ENCODE results near the gene HPCAL1. TPM values are rescaled to one million over a fixed set of nuclear protein-coding genes. Genes with fewer than 3 reads are reported as not detected.

The HPCAL1 gene
- total RNA-seq, 4 donors from 2014 or later, result 26.4 to 45.7 (median 36.9) TPM

GRCh38 chr2:10319892-10320574 is 17.3 kb downstream of the HPCAL1 start:
- TF ChIP-seq CTCF (IDR thresholded peaks at IDR 0.05), result no peak
- TF ChIP-seq POLR2A (IDR thresholded peaks at IDR 0.05), result no peak
- WGBS, 2 donors, result 90 to 93% methylated on average over 10 of the region's 10 CpGs
- H3K4me3 ChIP-seq (ENCODE audit: low read depth, poor library complexity, severe bottlenecking), result no peak overlapping the region
- no peak for DNase-seq (ENCODE audit: low spot score in 2 of 2)
- intact Hi-C loops (cut with DNase I; ENCODE audit: low total_unique reads), result no loop called here

- WGBS, 2 donors, result 98 to 99% methylated on average over 4 of the region's 4 CpGs
These were observed 17.8 kb downstream of the HPCAL1 start for GRCh38 chr2:10320575-10320931.

GRCh38 chr2:10320933-10321332 is 18.2 kb downstream of the HPCAL1 start:
- 87 to 90% methylated on average over 9 of the region's 9 CpGs for WGBS, 2 donors
- intact Hi-C loops (cut with DNase I; ENCODE audit: low total_unique reads), result no loop called here

More at GRCh38 chr2:10320575-10320931, 17.8 kb downstream of the HPCAL1 start:
- H3K4me3 ChIP-seq (ENCODE audit: low read depth, poor library complexity, severe bottlenecking), result no peak overlapping the region
- intact Hi-C loops (cut with DNase I; ENCODE audit: low total_unique reads), result no loop called here
- no peak for DNase-seq (ENCODE audit: low spot score in 2 of 2)
- TF ChIP-seq POLR2A (IDR thresholded peaks at IDR 0.05) (no peak), CTCF (IDR thresholded peaks at IDR 0.05) (no peak)

GRCh38 chr2:10321622-10322021 is 18.9 kb downstream of the HPCAL1 start:
- 98% methylated on average over 6 of the region's 6 CpGs for WGBS, 2 donors
- no peak for DNase-seq (ENCODE audit: low spot score in 2 of 2)
- intact Hi-C loops (cut with DNase I; ENCODE audit: low total_unique reads), result no loop called here
- no peak overlapping the region for H3K4me3 ChIP-seq (ENCODE audit: low read depth, poor library complexity, severe bottlenecking)
- no peak for TF ChIP-seq CTCF (IDR thresholded peaks at IDR 0.05)
- TF ChIP-seq POLR2A (IDR thresholded peaks at IDR 0.05), result no peak

More at GRCh38 chr2:10320933-10321332, 18.2 kb downstream of the HPCAL1 start:
- H3K4me3 ChIP-seq (ENCODE audit: low read depth, poor library complexity, severe bottlenecking), result no peak overlapping the region
- DNase-seq (ENCODE audit: low spot score in 2 of 2), result no peak
- TF ChIP-seq CTCF (IDR thresholded peaks at IDR 0.05), result no peak
- no peak for TF ChIP-seq POLR2A (IDR thresholded peaks at IDR 0.05)

GRCh38 chr2:10322481-10322880 is 19.8 kb downstream of the HPCAL1 start:
- TF ChIP-seq POLR2A (IDR thresholded peaks at IDR 0.05) (no peak), CTCF (IDR thresholded peaks at IDR 0.05) (no peak)
- DNase-seq (ENCODE audit: low spot score in 2 of 2), result no peak
- WGBS, 2 donors, result 96 to 100% methylated on average over 4 of the region's 4 CpGs
- intact Hi-C loops (cut with DNase I; ENCODE audit: low total_unique reads), result no loop called here
- H3K4me3 ChIP-seq (ENCODE audit: low read depth, poor library complexity, severe bottlenecking), result no peak overlapping the region

- intact Hi-C loops (cut with DNase I; ENCODE audit: low total_unique reads), result no loop called here
- no peak overlapping the region for H3K4me3 ChIP-seq (ENCODE audit: low read depth, poor library complexity, severe bottlenecking)
- WGBS, 2 donors, result 97 to 99% methylated on average over 13 of the region's 13 CpGs
- TF ChIP-seq POLR2A (IDR thresholded peaks at IDR 0.05) (no peak), CTCF (IDR thresholded peaks at IDR 0.05) (no peak)
- no peak for DNase-seq (ENCODE audit: low spot score in 2 of 2)
These were observed 20.3 kb downstream of the HPCAL1 start for GRCh38 chr2:10322973-10323372.

Measured in lower leg skin (tissue), 4 donors.